Inflammatory macrophage treated with lipopolysaccharide for 4 hours (primary cell): Measurements from ENCODE around the gene GOT2.
"Not testable (repeated sequence)": the region's sequence is repeated elsewhere in the genome, so short reads cannot be mapped to it uniquely, and the experiment has no call there.

Source experiments
- DNase-seq: peaks from one replicate; pipeline ENCODE4 v3.0.0-alpha.2; 2020

The GOT2 gene

DNA sequence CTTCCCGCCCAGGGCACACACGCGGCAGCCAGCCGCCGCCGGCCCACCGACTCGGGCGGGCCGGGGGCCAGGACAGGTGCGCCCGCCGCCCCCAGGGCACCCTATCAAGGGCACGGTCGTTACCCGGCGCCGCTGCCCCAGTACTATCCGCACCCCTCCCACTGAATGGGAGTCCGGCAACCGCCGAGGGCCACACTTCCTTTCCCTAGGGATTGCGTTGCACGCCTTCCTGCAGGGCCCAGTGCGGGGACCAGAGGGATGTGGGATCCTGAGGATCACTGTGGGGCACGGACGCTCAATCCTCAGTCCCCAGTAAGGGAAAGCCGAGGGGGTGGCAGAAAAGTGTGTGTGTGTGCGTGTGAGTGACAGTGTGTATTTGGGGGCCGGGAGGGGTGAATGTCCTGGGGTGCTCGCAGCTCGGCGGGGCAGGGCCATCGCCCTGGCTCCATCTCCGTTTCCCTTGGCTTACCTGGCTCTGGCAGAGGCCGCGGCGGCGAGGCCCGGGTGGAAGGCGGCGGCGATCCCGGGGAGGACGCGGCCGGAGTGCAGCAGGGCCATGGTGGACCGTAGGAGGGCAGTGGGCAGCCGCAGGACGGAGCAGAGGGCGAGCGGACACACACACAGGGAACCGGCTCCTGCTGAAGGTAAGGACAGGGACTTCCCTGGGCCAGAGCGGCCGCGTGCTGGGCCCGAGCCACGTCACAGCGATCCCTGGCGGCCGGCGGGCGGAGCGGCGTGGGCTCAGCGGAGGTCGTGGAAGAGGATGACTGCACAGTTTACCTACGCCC lies at the start of gene GOT2:
TSS of gene GOT2 (minus strand) at position 646 of the 788 bp plus-strand sequence. CDS start at position 558, 88 bp downstream.
- peak; percentile 76 for DNase-seq

DNA sequence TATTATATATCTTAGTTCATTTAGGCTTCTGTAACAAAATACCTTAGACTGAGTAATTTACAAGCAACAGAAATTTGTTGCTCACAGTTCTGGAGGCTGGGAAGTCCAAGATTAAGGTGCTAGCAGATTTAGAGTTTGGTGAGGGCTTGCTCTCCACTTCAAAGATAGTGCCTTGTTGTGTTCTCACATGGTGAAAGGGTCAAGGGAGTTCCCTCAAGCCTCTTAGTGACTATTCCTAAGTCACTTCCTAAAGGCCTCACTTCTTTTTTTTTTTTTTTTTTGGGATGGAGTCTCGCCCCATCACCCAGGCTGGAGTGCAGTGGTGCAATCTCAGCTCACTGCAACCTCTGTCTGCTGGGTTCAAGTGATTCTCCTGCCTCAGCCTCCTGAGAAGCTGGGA lies 45.2 kb upstream of the GOT2 start:
- not testable (repeated sequence) for DNase-seq

DNA sequence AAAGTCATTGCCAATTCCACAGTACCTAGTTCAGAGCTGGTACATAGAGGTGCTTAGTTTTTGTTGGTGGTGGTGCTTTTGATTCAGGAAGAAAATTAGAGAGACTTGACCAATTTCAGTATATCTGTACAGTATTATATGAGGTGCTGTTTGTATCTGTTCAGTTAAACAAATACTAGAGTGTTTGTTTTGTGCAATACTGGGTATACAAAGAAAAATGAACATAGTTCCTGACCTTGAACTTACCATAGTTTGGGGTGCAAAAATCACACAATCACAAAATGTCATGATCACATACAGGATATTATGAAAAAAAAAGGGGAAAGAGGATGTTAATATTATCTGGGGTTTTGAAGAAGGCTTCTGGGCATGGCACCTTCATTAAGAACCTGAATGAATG lies 39.8 kb upstream of the GOT2 start:
- no peak for DNase-seq

DNA sequence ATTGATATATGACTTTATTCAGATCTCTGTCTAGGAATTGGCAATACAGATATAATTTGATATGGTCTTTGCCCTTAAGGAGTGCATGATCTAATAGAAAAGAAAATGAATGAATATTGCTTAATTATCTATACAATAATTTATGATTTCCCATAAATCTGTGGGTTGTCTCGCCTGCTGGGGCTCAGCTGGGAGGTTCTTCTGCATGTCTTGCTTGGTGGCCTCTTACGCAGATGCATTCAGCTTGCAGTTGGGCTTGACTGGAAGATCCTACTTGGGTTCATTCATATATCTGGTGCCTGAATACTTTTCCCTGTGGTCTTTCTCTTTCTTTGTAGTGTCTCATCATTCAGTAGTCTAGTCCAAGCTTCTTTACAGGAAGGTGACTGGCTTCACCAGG lies 34.0 kb upstream of the GOT2 start:
- no peak for DNase-seq

DNA sequence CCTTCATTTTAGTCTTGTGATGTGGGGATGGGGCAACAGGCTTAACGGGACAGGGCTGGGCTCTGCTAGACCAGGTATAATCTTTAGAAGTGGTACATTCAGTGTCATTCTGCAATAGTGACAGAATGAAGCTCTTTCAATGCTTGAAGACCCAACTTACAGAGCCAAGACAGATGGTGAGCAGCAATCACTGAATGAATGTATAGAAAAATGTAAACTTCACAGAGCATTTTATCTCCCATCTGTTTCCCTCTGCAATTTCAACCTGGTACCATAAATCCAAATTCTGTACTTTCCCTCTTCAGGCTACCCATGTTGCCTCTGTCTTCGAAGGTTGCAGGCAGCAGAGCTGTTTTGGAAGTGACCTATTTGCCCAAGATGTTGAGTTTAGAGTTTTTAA lies 33.5 kb upstream of the GOT2 start:
- no peak for DNase-seq

DNA sequence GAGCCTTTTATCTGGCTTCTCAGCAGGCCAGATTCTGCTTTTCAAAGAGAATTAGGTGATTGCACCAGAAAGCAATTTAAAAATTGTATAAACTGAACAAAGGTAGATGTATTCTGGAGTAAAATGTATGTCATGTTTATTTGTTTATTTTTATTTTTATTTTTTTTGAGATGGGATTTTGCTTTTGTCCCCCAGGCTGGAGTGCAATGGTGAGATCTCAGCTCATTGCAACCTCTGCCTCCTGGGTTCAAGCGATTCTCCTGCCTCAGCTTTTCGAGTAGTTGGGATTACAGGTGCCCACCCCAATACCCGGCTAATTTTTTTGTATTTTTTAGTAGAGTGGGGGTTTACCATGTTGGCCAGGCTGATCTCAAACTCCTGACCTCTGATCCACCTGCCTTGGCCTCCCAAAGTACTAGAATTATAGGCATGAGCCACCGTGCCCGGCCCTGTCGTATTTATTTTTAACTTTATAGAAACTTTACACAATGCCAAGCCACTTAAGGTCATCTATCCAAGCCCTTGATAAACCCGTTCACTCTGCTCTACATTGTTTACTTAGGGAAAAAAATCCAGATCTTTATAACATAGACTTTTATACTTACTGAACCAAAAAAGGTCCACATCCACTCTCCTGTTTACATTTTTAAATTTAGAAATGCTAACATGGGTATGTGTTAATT lies 22.7 kb upstream of the GOT2 start:
- no peak for DNase-seq

DNA sequence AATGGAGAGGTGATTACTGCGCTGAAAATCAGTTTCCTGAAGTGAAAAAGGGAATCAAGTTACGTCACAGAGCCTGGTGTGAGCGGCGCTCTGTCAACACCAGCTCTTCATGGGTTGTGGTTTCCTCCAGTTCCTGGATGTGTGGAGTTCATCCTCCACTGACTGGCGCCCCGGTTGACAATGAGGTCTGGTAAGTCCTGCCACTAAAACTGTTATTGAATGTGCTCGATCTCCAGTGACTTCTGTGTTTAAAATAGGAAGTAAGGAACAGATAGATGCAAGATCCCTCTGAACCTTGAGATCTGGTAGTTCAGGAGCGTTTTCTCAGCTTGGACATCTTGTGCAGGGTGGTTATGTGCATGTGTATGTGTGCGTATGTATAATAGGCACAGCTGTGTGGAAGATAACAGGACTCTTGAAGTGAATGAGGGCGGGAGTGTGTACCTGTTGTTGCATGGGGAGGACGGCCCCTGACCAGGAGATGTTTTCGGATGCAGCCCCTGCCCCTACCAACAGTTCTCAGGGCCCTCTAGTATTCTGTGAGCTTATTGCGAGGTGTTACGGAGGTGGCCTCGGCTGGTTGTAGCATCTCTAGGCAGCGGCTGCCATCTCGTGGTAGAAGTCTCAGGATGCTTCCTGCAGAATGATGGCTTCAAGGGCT lies 22.0 kb upstream of the GOT2 start:
- peak; percentile 64 for DNase-seq

DNA sequence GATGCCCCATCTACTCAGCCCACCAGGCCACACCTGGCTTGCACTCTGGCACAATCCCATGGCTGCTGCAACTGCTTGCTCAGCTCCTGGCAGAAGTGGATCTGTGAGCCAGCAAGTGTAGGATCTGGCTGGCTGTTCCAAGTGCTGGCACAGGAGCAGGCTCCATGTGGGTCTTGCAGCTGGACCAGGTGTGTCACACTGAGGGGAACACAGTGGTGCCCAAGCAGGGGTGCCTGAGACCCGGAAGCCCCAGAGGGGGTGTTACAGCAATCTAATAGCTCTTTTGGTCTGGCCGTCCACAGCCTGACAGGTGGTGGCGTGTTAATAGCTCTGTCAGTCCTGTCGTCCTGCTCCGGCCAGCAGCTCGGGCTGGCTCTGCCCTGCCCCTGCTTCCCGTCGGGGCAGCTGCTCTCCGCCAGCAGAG lies 19.6 kb upstream of the GOT2 start:
- DNase-seq = no peak

DNA sequence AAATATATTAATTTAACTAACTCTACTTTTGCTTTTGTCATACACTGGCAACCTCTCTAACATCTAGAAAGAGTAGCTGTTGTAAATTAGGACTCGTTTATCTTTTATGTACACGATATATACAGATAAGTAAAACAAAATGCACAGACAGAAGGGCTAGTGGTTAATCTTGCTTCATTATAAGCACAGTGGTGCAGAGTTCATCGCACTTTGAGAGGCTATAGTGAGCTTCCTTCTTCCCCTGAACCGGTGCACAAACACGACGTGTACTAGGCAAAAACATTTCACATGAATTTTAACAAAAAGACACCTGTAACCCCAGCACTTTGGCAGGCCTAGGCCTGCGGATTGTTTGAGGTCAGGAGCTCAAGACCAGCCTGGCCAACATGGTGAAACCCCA lies 10.4 kb upstream of the GOT2 start:
- DNase-seq = no peak

DNA sequence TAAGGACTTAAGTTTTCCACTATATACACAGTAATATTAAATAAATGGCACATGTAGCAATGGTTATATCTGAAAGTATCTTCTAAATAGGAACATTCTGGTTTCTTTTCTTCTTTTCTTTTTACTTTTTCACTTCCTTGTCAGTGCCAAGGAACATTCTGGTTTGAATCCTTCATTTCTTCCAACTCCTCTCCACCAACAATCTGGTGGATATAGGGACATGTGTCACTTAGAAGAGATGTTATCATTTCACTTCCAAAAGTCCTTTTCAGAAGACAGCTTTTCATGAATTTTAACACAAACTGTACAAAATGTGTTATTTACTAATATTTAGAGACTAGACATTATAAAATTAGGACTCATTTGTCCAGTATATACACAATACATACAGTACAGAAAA lies 7.9 kb upstream of the GOT2 start:
- DNase-seq = no peak

DNA sequence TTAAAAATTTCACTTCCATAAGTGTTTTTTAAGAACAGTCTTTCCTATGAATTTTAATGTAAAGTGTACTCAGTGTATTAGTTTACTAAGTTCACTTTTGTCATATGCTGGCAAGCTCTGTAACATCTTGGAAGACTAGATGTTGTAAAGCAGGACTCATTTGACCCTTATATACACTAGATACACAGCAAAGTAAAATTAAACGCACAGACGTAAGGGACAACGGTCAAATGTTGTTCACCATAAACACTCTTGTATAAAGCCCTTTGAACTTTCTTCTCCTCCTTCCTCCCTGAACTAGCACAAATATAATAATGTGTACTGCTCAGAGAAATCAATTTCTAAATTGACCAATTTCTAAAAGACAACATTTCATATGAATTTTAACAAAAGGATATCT lies 7.0 kb upstream of the GOT2 start:
- DNase-seq = no peak

DNA sequence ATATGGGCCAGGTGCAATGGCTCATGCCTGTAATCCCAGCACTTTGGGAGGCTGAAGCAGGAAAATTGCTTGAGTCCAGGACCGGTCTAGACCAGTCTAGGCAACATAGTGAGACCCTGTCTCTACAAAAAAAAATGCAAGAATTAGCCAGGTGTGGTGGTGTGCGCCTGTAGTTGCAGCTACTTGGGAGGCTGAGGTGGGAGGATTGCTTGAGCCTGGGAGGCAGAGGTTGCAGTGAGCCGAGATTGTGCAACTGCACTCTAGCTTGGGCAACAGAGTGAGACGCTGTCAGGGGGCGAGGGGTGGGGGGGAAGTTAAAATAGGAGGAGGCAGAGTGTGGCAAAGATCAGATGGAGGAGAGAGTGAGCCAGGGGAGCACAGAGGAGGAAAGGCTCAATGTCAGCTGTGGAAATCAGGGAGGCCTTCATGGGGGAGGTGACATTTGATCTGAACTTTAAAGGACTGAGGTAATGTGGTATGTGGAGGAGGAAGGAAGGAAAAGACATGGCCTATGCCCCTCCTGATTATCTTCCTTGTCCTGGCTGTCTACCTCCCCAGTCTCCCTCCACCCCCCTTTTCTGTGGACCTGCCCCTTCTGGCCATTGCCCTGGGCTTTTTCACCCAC lies 4.7 kb upstream of the GOT2 start:
- no peak for DNase-seq

DNA sequence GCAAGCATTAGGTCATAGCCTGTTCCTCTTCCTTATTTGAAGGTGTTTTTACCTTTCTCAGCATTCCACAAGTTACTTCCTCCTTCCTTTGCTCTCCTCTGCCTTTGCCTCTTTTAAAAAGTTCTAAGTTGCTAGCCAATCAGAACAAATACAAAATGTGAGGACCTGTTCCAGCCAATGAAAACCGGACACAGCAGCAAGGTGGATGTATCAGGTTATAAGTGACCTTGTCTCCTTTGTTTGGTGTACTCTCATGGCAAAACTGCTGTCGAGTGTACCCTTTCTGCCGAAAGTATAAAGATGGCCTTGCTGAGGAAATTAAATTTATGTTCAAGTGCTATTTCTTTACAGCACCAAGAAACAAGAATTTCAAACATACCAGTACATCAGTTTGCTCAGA lies 2.2 kb upstream of the GOT2 start:
- DNase-seq = not testable (repeated sequence)

DNA sequence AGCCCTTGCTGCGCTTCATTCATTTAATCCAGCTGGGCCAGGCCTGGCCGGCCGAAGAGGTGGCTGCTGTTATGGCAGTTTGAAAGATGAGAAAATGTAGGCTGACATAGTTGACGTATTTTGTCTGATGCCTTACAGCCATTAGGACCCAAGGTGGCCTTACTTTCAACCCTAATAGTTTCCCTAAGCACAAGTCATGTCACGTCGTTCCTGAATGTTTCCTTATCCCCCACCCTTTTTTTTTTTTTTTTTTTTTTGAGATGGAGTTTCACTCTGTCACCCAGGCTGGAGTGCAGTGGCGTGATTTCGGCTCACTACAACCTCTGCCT lies 307 bp upstream of the GOT2 start:
- no peak for DNase-seq

DNA sequence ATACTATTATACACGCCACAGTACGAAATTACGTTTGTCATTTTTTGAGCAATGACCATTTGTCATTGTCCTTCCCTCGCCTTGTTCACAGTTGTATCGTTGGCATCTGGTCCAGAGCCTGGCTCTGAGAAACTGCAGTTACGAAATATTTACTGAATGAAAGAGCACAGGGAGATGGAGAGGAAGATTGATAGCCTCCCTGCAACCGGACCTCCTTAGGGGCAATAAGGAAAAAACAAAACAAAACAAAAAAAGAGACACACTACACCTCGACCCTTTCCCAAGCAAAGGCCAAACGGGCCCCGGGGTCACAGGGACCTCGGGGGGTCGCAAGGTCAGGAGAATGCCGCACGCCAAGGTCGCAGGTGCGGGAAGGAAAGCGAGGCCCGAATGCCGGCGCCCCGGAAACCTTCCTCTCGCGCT lies 857 bp downstream of the GOT2 start:
- peak; percentile 9 for DNase-seq

DNA sequence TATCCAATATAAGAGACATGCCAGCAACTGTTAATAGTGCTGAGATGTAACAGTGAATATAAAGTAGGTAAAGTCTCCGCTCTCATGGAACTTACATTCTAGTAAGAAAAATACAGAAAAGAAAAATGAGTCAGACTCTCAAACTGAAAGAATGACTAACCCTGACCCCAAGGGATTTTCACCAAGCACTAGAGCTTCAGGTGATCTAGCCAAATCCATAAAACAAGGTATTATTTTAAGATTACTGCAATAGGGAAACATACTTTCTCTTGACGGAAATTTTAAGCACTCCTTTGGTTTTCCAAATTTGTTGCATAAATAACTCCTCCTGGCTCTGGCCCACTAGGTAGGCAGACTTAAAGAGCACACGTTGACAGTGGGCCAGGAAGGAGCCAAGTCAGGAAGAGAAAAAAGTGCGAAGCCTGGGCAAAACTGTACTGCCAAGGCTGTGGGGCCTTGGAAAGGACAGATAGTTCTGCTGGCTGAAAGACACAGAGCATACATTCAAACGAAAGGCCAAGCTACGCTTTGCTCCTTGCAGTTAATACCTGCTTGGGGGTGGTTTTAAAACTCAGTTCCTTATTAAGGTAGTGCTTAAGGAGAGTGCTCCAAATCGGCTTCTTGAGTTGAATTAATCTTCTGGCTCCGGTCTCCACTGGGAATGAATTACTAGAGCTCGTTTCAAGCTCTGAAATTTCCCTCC lies 1.4 kb downstream of the GOT2 start:
- DNase-seq = no peak

DNA sequence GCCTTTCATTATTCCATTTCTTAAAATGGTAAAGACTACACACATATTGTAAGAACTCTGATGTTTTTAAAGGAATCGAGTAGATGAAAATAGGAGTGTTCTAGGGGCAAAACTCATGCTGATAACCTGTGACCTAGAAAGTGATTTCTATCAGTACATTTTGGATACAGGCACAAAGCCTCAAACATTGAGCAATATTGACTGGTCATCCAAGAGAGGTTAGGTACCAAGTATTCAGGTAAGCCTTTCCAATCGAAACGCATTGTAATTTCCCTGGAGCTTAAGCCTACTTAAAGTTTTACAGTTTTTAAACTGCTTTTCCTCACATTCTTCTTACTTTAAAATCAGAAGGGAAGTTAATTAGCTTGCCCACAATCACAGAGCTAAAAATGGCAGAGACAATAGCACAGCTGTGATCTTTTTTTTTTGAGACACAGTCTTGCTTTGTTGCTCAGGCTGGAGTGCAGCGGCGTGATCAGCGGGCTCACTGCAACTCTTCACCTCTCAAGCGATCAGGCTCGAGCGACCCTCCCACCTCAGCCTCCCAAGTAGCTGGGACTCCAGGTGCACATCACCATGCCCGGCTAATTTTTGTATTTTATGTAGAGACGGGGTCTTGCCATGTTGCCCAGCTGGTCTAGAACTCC lies 3.3 kb downstream of the GOT2 start:
- no peak for DNase-seq

DNA sequence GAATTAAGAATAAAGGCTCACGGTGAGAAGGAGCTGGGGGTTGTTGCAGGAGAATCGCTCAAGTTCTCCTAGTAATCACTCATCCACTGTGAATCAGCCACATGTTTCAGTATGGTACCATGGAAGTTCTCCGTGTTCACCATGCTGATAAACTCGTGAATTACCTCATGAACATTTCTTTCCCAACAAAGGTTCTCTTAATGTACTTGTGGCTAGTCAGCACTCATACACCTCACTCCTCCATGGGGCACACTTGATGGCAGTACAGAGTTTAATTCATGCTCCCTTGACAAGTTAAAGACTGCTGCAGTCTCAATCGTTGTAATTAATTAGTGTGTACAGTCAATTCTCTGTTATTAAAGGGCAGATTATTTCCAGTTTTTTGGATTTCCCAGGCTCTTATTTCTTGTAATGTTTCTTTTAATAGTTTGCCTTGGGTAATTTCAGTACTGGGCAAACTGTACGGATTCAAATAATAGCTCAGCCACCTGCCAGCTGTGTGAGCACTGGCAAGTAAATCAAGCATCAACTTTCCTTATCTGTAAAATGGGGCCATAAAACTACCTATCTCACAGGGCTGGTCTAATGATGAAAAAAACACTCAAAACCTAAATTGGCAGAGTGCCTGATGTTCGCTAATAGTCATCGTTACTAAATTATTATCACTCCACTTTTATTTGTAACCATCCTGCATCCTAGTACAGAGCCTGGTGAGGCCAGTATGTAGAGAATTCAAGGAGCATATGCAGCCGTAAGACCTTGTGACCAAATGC lies 6.1 kb downstream of the GOT2 start:
- DNase-seq = no peak

DNA sequence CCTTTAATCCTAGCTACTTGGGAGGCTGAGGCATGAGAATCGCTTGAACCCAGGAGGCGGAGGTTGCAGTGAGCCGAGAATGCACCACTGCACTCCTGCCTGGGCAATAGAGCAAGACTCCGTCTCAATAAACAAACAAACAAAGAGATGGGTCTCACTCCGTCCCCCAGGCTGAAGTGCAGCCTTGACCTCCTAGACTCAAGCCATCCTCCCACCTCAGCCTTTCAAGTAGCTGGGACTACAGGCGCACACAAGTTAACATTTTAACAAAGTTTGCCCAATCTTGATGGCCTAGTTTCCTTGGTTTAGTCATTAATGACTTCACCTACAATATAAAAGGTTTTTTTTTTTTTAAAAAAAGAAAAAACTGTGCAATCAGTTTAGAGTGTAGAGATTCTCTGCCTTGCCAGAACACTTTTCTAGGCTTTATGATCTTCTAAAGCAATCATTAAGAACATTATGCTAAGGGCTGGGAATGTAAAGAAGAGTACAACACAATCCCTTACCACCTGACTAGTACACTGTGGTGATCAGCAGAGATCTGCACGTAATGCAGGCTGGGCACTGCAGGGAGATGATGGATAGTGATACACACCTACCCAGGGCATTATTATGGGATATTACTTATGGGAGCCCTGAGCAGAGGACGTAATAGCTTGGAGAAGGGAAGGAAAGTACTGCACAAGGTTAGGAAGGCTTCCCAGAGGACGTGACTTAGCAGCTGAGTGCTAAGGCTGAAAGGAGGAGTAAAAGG lies 6.9 kb downstream of the GOT2 start:
- no peak for DNase-seq

DNA sequence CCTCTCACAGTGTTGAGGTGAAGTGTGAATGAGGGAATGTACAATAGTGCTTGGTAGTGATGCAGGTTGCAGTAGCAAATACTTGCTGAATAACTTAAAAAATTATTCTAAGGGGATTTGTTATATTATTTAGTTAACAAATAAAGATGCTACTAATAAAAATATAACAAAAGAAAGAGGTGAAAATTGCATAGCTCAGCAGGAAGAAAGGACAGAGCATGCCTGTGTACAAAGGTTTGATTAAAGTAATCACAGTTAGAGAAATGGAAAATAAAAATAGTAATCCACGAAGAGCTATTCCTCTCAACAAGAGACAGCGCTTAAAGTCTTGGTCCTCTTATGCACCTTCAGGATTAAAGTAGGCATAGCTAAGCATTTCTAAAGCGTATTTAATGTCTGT lies 11.0 kb downstream of the GOT2 start:
- DNase-seq = no peak

DNA sequence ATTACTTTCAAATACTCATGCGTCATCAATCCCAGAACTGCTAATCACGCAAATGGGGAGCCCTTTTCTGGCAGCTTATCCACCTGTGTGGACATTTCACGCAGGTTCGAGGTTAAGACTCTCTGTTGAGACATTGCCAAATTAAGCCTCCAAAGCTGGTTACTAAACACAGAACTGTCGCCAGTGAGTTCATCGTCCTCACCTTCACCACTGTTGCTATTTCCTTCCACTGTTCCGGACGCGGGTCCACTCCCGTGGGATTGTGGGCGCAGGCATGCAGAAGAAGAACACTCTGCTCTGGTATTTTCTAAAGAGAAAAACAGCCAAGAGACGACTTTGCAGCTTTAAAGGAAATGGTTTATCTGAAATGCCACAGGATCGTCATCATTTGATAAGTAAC lies 16.1 kb downstream of the GOT2 start:
- no peak for DNase-seq
